ENCODE results near the gene SCOC.

- TF ChIP-seq CTCF (IDR thresholded peaks at IDR 0.05), result no peak
- TF ChIP-seq POLR2A (IDR thresholded peaks at IDR 0.05), result no peak
Measured at GRCh38 chr4:140363558-140363957, 9.9 kb upstream of the SCOC start.
